Activated T-cell treated with anti-CD3 and anti-CD28 coated beads, Interleukin-2, amount 50 U/mL, for 4 hours (primary cell): ENCODE data around the gene CDH18. TPM values are rescaled to one million over a fixed set of nuclear protein-coding genes. Genes with fewer than 3 reads are reported as not detected.

Experiments used
- ATAC-seq, 2 donors: fragments of 200-7000 bp; cut with Tn5 transposase; one replicate each; pipeline ENCODE4 v1.10.0; 2021
- DNase-seq: peaks from one replicate; pipeline ENCODE4 v3.0.0-alpha.2; 2020
- H3K27me3 Mint-ChIP-seq: one replicate; pipeline ENCODE4 v1.8.0; 2021; ENCODE audit warnings: low read depth, mixed read lengths
- H3K36me3 Mint-ChIP-seq: one replicate; pipeline ENCODE4 v1.8.0; 2022; ENCODE audit warnings: mixed read lengths; ENCODE audit not compliant: insufficient read depth
- H3K4me1 Mint-ChIP-seq: one replicate; pipeline ENCODE4 v1.8.0; 2021; ENCODE audit warnings: low read depth, mixed read lengths
- H3K4me3 Mint-ChIP-seq: one replicate; pipeline ENCODE4 v1.8.0; 2021; ENCODE audit warnings: mild to moderate bottlenecking, moderate library complexity, mixed read lengths
- H3K9me3 Mint-ChIP-seq: one replicate; pipeline ENCODE4 v1.8.0; 2021; ENCODE audit warnings: mixed read lengths
- total RNA-seq, 3 donors: library from RNA; stranded (reverse); gene quantifications; one replicate each; pipeline ENCODE4 v1.2.1, GENCODE V29; 2021

Gene CDH18, protein sequence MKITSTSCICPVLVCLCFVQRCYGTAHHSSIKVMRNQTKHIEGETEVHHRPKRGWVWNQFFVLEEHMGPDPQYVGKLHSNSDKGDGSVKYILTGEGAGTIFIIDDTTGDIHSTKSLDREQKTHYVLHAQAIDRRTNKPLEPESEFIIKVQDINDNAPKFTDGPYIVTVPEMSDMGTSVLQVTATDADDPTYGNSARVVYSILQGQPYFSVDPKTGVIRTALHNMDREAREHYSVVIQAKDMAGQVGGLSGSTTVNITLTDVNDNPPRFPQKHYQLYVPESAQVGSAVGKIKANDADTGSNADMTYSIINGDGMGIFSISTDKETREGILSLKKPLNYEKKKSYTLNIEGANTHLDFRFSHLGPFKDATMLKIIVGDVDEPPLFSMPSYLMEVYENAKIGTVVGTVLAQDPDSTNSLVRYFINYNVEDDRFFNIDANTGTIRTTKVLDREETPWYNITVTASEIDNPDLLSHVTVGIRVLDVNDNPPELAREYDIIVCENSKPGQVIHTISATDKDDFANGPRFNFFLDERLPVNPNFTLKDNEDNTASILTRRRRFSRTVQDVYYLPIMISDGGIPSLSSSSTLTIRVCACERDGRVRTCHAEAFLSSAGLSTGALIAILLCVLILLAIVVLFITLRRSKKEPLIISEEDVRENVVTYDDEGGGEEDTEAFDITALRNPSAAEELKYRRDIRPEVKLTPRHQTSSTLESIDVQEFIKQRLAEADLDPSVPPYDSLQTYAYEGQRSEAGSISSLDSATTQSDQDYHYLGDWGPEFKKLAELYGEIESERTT
- not detected for total RNA-seq

DNA sequence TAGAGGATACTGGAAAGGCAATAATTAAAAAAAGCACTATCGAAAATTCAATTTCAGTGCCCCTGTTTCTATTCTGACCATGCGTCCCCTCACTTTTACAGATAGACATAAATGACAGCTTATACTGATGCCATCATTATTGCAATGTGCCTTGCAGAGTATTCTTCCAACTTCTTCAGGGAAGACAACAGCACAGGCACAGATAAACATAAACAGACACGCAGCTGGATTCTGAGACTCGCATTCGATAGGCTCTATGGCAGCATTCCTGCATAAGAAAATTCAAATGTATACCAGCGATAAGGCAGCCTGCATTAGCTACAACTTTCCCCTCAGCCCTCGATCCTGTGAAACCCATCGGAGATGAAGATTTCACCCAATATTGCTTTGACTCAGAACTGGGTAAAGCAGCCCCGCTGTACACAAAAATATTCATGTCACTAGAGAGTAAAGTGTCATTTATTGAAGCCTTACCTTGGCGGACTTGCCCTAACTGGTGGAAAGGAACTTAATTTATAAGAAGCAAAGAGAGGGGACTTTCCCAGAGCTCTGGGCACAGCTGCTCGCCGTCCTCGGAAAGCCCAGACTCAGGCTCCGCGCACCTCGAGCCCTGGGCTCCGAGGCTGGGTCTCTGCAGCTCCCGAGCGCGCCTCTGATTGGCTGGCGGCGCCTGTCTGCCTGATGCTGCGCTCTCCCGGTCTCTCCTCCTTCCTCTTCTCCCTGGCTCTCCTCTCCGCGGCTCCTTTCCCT lies at the start of gene CDH18:
CDH18 (minus strand) TSS at position 589 of the 750 bp plus-strand sequence. CDS start 149,214 bp downstream, outside the sequence.
- no peak for ATAC-seq
- no peaks in the 10 kb centered on the region for H3K4me1 Mint-ChIP-seq
- H3K4me3 Mint-ChIP-seq = no peak within 1 kb of the TSS
- DNase-seq = no peak
- no peaks in the 10 kb centered on the region for H3K36me3 Mint-ChIP-seq
- peaks cover 5% of the 10 kb centered on the region for H3K9me3 Mint-ChIP-seq
- H3K27me3 Mint-ChIP-seq = no peaks in the 10 kb centered on the region

DNA sequence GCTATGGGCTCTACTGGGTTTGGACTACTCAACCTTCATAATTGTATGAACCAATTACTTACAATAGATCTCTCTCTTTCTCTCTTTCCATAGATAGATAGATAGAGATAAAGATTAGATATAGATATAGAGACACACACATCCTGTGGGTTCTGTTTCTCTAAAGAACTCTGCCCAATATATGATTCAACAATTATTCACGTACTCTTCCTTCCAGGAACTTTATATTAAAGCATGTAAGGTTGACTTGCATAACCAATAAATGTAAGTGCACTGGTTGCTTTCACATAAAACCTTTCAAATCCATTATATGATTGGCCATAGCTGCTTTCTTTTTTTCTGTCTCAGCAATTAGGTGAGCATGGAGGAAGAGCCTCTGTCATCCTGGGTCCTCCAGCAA lies 46.7 kb upstream of the CDH18 start:
- Mint-ChIP-seq H3K27me3 (no peaks in the 10 kb centered on the region), H3K36me3 (no peaks in the 10 kb centered on the region), H3K4me3 (no peak overlapping the region), H3K4me1 (no peaks in the 10 kb centered on the region), H3K9me3 (peaks cover 28% of the 10 kb centered on the region)
- DNase-seq (no peak), ATAC-seq (no peak)

DNA sequence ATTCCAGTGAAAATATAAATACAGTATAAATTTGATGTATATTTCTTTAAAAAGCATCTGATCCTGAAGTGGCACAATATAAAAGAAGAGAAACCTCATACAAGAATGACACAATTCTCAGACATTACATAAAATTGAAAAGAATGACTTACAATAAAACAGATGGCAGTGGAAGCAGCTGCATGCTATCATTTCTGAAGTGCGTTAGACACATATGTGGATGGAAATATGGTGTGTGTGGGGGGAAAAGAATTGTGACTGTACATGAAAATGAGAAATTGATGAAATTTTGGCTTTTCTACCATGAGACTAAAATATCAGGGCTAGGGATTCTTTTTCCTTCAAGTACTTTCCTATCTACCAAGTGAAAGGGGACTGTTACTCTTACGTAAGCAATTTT lies 45.9 kb upstream of the CDH18 start:
- DNase-seq = no peak
- H3K27me3 Mint-ChIP-seq = no peaks in the 10 kb centered on the region
- H3K4me3 Mint-ChIP-seq = no peak overlapping the region
- ATAC-seq = no peak
- no peaks in the 10 kb centered on the region for H3K36me3 Mint-ChIP-seq
- H3K4me1 Mint-ChIP-seq = no peaks in the 10 kb centered on the region
- H3K9me3 Mint-ChIP-seq = peaks cover 28% of the 10 kb centered on the region

DNA sequence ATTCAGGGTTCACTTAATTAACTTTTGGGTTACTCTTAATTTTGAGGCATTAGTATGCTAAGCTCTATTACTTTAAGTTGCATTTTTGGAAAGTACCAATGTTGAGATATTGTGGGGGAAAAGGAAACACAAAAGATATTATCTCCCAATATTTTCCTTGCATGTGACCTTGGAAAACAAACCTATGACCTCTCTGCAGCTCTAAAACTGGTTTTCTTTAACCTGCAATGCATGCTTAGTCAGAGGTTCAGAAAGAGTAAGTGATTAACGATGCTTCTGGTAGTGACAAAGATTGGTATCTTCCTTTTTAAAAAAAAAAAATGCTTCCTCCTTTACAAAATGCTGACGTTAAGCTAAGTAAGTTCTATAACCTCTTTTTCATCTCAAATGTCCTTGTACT lies 44.9 kb upstream of the CDH18 start:
- Mint-ChIP-seq H3K36me3 (no peaks in the 10 kb centered on the region), H3K4me1 (no peaks in the 10 kb centered on the region), H3K4me3 (no peak overlapping the region), H3K9me3 (peaks cover 18% of the 10 kb centered on the region), H3K27me3 (no peaks in the 10 kb centered on the region)
- ATAC-seq (no peak), DNase-seq (no peak)

DNA sequence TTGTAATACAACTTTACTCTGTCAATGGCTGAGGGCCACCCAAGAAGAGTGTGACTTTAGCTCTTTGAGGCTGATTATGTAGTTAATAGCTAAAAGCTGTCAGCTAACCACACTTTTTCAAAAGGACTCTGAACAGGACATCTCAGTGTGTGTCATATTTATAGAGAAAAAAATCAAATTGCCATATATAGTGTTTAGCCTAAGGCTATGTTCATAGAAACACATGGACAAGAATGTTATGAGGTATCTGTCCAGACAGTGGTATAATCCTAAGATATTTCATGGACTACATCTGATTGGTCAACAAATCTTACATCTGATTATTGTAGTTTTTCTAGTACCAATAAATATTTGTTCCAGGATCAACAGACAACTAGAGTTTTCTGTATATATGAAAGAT lies 42.1 kb upstream of the CDH18 start:
- ATAC-seq = no peak
- H3K9me3 Mint-ChIP-seq = peaks cover 9% of the 10 kb centered on the region
- DNase-seq = no peak

DNA sequence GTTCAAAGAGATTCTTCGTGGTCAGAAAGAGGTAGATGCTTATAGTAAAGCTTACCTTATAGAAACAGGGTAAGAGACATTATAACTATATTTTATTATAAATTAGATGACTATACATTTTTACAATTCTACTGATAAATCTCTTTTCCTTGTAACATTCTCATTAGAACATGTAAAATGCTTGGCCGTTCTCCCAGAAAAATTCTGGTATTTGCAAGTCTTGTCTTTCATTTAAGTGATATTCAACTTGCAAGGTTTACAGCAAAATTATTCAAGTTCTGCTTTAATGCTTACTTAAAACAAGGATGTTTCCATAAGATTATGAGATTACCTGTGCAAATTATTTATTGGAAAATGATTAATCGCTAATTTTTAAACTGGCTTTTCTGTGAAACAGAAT lies 41.3 kb upstream of the CDH18 start:
- DNase-seq (no peak), ATAC-seq (no peak)
- Mint-ChIP-seq H3K27me3 (no peaks in the 10 kb centered on the region), H3K4me3 (no peak overlapping the region), H3K36me3 (no peaks in the 10 kb centered on the region), H3K4me1 (no peaks in the 10 kb centered on the region), H3K9me3 (peaks cover 5% of the 10 kb centered on the region)

More for the DNA sequence above, 42.1 kb upstream of the CDH18 start:
- Mint-ChIP-seq H3K36me3 (no peaks in the 10 kb centered on the region), H3K4me1 (no peaks in the 10 kb centered on the region), H3K4me3 (no peak overlapping the region), H3K27me3 (no peaks in the 10 kb centered on the region)

DNA sequence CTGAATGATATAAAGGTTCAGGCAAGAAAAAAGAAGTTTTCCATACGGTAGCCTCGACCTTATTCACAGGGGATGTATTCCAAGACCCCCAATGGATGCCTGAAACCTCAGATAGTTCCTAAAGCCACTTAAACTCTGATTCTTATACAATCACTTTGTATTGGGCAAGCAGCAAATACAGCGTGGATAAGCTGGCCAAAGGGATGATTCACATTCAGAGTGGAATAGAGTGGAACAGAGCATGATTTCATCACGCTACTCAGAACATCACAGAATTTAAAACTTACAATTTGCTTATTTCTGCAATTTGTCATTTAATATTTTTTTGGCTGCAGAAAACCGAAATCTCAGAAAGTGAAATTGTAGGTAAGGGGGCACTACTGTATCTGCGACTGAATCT lies 40.5 kb upstream of the CDH18 start:
- no peaks in the 10 kb centered on the region for H3K27me3 Mint-ChIP-seq
- H3K4me1 Mint-ChIP-seq = no peaks in the 10 kb centered on the region
- ATAC-seq (no peak), DNase-seq (no peak)
- no peak overlapping the region for H3K4me3 Mint-ChIP-seq
- no peaks in the 10 kb centered on the region for H3K36me3 Mint-ChIP-seq
- peaks cover 3% of the 10 kb centered on the region for H3K9me3 Mint-ChIP-seq

DNA sequence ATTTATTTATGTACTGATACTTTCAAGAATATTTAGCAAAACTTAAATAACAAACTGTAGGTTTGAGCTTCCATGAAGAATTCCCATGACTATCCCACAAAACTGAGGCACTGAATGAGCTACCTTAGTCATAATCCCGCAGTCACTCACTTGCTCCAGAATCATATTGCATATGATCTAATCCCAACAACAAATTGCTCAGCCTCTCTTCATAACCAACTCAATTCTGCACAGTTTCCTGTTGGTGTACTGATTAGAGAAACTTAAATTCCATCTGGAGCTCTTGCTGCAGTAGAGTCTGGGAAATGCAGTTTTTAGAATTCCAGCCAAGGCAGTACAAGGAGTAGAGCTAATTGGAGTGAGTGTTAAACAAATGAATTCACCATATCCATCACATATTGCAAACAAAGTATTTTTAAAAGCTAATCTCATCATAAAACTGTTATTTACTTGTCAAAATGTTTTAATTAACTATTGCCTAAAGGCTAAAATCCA lies 35.7 kb upstream of the CDH18 start:
- ATAC-seq (no peak), DNase-seq (no peak)
- Mint-ChIP-seq H3K4me3 (no peak overlapping the region), H3K36me3 (no peaks in the 10 kb centered on the region), H3K9me3 (peaks cover 22% of the 10 kb centered on the region), H3K4me1 (no peaks in the 10 kb centered on the region), H3K27me3 (no peaks in the 10 kb centered on the region)

DNA sequence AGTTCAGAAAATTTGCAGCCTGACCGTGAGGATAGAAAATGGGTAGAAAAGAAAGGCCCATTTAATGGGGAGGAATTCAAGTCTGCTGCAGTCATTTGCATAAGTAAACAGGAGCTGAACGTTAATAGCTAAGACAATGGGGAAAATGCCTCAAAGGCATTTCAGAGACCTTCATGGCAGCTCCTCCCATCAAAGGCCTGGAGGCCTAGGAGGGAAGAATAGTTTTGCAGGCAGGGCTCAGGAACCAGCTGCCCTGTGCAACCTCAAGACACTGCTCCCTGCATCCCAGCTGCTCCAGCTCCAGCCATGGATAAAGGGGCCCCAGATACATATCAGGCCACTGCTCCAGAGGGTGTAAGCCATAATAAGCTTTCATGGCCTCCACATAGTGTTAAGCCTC lies 32.2 kb upstream of the CDH18 start:
- Mint-ChIP-seq H3K27me3 (no peaks in the 10 kb centered on the region), H3K36me3 (no peaks in the 10 kb centered on the region), H3K4me3 (no peak overlapping the region), H3K9me3 (peaks cover 30% of the 10 kb centered on the region), H3K4me1 (no peaks in the 10 kb centered on the region)
- no peak for DNase-seq
- ATAC-seq = no peak

DNA sequence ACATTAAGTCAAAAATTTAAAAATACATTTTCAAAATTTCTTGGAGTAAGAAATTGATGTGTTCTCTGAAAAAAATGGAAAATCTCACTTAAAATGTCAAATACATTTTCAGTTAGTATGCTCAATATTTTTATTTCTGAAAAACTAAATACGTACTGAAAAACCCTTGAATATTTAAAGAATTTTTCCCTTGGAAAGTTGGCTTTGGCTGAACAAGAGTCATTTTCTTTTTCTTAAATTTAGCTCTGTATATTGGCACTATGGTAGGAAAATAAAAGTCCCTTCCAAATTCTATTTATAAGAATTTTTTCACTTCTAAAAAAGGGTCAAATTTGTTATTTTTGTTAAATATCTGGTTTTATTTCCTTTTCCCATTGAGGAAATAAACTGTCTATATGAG lies 29.0 kb upstream of the CDH18 start:
- no peaks in the 10 kb centered on the region for H3K36me3 Mint-ChIP-seq
- no peaks in the 10 kb centered on the region for H3K4me1 Mint-ChIP-seq
- H3K4me3 Mint-ChIP-seq = no peak overlapping the region
- H3K9me3 Mint-ChIP-seq = peaks cover 33% of the 10 kb centered on the region
- no peaks in the 10 kb centered on the region for H3K27me3 Mint-ChIP-seq
- ATAC-seq (no peak), DNase-seq (no peak)

DNA sequence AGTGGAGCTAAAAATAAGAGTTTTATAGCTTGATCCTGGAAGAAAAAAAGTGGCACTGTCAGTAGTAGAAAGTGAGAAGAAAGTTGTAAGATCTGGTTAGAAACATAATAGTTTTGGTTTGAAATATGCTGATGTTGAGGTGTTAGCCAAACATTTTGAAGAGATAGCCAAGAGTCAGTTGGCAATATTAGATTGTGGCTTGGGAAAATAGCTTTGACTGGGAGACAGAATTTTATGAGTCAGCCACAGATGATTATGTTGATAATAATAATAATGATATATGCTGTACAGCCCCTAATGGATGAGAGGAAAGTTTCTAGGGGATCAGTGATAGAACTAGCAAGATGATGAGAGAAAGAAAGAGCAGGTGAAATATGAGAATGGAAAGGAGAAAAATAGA lies 12.4 kb upstream of the CDH18 start:
- Mint-ChIP-seq H3K4me3 (no peak overlapping the region), H3K36me3 (no peaks in the 10 kb centered on the region), H3K4me1 (no peaks in the 10 kb centered on the region), H3K27me3 (no peaks in the 10 kb centered on the region), H3K9me3 (peaks cover 27% of the 10 kb centered on the region)
- ATAC-seq (no peak), DNase-seq (no peak)

DNA sequence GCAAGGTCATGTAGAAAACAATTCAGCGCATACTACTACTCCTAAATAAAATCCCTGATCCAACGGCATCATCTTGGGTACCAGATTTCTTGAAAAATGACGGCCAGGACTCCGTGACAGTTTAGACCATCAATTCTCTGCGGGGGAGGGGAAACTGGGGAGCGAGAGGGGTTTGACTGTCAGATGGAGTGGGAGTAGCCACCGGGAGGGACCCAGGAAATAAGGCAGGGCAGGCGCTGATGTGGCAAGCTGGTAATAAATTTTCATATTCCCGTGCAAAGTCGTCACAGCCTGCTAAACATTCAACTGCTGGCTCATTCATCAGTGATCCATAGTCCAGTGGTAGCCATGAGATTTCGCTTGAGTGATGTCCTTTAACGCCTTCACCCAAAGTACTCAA lies 457 bp upstream of the CDH18 start:
- DNase-seq = no peak
- Mint-ChIP-seq H3K9me3 (peaks cover 5% of the 10 kb centered on the region), H3K4me1 (no peaks in the 10 kb centered on the region), H3K27me3 (no peaks in the 10 kb centered on the region), H3K4me3 (no peak overlapping the region), H3K36me3 (no peaks in the 10 kb centered on the region)
- ATAC-seq = no peak

DNA sequence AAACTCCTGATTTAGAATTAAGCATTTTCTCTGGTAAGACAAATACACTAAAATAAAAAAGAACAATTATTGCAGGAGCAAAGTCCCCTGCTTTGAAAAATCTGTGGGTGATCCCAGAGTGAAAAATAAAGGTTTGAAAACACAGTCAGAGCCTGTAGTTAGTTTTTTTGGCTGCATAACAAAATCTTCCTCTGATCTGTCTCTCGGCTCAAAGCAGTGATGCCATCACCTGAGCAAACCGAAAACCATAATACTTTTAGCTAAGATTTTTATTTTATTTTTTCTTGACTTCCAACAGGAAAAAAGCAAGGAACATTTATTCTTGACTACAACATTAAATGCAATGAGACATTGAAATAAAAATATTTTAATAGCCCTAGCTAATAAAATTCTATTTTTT lies 1.2 kb downstream of the CDH18 start:
- peaks cover 9% of the 10 kb centered on the region for H3K9me3 Mint-ChIP-seq
- no peaks in the 10 kb centered on the region for H3K36me3 Mint-ChIP-seq
- no peak overlapping the region for H3K4me3 Mint-ChIP-seq
- DNase-seq (no peak), ATAC-seq (no peak)
- H3K27me3 Mint-ChIP-seq = no peaks in the 10 kb centered on the region
- H3K4me1 Mint-ChIP-seq = no peaks in the 10 kb centered on the region

DNA sequence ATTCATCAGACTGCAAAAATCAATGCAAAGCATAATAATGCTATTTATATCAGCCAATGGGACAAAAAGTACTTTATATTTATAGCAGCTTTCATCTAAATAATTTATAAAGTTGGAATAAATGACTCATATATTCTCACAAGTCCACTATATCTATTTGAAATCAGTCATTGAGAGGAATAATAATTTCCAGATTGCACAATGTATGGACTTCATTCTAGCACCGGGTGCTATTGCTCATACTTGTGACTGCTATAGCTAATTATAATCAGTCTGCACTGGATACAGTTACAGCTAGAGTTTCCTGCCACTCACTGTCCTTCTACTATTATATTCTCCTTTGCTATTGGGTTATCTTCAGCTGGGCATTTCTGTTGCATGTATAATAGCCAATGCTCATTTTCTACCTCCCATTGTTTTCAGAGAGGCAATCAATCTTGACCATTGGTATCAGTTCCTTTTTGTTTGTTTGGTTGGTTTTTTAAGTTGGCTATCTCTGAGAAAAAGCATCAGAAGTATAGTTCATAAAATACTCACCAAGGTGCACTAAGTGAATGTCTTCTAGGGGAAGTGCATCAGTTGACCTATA lies 1.9 kb downstream of the CDH18 start:
- H3K4me1 Mint-ChIP-seq = no peaks in the 10 kb centered on the region
- no peaks in the 10 kb centered on the region for H3K36me3 Mint-ChIP-seq
- H3K4me3 Mint-ChIP-seq = no peak overlapping the region
- DNase-seq = no peak
- H3K27me3 Mint-ChIP-seq = no peaks in the 10 kb centered on the region
- peaks cover 9% of the 10 kb centered on the region for H3K9me3 Mint-ChIP-seq
- no peak for ATAC-seq
